Activated naive CD4-positive, alpha-beta T cell treated with anti-CD3 and anti-CD28 coated beads, Interleukin-2, amount 50 U/mL, for 16 hours (primary cell): ENCODE results near the gene FRMD8.
"Not testable (repeated sequence)": the region's sequence is repeated elsewhere in the genome, so short reads cannot be mapped to it uniquely, and the experiment has no call there.

Experiments used
- DNase-seq: peaks from one replicate; pipeline ENCODE4 v3.0.0-alpha.2; 2020

Gene FRMD8

DNA sequence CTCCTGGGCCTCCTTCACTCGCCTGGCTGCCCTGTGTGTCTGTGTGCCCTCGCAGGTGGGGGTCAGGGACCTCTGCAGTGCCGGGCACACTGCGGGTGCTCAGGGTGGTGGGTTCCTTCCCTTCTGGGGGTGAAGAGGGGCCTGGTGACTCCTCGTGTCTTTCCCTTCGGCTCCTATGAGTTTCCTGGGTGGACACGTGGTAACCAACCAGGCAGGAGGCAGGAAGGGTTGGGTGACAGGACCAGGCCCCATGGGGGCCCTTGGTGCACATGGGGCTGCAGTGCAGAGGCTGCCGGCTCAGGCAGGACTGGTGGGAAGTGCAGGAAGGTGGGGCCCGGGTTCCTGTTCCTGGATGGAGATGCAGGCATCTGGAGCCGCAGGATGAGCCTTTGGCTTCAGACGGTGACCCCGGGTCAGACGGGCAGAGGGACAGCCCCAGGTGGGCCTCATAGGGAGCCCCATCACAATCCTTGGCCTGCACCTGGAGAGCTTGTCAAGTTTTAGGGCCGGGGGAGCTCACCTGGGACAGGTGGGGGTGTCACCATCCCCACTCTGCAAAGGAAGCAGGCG is 9.6 kb downstream of the FRMD8 start:
- no peak for DNase-seq

DNA sequence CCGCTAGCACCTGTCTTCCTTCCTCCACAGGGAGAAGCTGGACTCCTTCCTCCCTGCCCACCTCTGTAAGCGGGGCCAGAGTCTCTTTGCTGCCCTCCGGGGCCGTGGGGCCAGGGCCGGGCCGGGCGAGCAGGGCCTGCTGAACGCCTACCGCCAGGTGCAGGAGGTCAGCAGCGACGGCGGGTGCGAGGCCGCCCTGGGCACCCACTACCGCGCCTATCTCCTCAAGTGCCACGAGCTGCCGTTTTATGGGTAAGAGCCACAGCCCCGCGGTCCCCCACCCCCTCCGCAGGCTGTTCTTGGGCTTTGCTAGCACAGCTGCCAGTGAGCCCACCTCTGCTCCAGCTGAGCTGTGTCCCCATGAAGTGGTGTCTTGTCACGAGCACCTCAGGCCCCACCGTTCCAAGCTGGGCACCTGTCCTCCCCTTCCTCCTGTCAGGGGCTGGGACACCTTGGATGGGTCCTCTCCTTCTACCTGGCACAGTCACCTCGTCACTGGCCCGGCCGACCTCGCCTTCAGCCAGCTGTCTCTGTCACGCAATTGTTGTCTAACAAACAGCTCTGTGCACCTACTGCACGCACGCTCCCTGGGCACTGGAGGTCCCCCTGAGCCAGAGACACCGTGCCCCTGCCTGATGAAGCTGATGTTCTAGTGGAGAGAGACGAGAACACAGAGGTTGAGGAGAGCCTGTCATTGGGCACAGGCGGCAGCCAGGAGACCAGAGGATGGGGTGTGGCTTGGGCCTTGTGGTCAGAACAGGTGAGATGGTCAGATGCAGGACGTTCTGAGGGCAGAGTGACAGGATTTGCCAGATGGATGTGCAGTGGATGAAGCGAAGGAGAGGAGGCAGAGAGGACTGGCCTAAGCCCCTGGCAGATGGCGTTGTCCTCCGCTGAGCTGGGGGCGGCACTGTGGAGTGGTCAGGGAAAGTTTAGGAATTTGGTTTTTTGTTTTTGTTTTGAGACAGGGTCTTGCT is 10.6 kb downstream of the FRMD8 start:
- no peak for DNase-seq

- DNase-seq: no peak
Observed at GRCh38 chr11:65398362-65398910, 12.0 kb downstream of the FRMD8 start.

DNA sequence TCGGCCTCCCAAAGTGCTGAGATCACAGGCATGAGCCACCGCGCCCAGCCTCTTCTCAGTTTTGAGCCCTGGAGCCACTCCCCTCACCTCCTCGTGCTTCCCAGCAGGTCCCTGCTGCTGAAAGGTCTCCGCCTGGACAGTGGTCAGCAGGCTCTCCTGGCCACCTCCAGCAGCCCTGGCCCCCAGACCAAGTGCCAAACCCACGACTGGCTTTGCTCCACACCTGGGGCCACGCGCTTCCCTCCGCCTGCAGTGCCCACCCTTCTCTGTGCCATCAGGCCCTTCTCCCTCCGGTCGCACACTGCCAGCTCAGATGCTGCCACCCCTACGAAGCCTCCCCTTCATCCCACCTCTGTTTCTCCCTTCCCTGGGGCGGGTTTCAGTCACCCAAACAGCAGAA is 12.8 kb downstream of the FRMD8 start:
- no peak for DNase-seq

GRCh38 chr11:65399845-65400244 is 13.4 kb downstream of the FRMD8 start:
- no peak for DNase-seq

DNA sequence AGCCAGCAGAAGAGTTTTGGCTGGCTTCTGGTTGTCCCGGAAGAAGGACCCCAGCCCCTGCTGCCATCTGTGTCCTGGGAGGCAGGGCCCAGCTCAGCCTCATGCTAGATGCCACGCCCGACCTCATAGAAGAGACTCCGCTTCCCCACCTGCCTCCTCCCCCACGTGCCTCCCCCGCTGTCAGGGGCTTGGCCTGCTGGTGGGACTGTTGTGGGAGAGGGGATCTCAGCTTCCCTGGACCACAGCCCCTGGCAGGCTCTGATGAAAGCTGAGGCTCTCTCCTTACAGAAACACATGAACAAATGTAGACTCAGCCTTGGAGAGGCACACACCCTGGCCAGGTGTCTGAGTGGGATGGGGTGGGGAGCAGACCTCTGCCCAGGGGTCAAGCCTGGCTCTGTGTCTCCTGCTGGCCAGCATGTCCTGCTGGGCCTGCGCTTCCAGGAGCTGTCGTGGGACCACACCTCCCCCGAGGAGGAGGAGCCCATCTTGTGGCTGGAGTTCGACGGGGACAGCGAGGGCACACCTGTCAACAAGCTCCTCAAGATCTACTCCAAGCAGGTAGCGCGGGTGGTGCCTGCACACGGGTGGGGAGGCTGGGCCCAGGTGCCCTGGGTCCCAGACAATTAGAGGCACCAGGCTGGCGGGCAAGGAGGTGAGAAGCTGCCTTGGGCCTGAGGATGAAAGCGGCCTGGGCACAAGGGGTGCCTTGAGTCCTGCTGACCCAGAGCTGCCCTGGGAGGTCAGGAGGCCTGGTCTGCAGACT is 14.1 kb downstream of the FRMD8 start:
- DNase-seq: no peak

DNA sequence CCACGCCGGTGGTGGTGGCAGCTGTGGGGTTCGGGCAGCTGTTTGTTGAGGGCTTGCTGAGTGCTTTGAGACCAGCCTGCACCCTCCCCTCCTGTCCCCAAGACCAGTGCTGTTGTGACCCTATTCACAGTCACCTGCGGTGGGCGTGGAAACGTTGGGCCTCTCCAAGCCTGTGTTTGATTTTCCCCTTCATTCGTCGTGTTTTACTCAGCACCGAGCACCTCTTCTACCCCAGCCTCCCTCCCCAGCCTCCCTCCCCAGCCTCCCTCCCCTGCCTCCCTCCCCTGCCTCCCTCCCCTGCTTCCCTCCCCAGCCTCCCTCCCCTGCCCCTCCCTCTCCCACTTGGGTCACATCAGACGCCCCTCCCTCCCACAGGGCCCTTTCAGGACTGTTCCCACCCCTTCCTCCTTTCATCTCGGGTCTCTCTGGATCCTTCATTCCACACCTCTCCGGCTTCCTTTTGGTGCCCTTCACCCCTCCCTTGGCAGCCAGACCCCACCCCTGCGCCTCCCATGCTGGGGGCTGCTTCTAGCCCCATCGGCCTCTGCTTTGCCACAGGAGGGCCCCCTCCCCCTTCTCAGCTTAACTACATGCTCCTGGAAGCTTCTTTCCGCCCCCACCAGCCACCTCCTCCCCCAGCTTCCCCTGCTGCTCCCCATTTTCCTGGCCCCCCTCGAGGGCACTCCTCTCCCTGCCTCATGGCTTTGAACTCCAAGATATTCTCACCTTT is 14.8 kb downstream of the FRMD8 start:
- DNase-seq: no peak

GRCh38 chr11:65401803-65402248 is 15.4 kb downstream of the FRMD8 start:
- no peak for DNase-seq

GRCh38 chr11:65402790-65403189 is 16.4 kb downstream of the FRMD8 start:
- no peak for DNase-seq

DNA sequence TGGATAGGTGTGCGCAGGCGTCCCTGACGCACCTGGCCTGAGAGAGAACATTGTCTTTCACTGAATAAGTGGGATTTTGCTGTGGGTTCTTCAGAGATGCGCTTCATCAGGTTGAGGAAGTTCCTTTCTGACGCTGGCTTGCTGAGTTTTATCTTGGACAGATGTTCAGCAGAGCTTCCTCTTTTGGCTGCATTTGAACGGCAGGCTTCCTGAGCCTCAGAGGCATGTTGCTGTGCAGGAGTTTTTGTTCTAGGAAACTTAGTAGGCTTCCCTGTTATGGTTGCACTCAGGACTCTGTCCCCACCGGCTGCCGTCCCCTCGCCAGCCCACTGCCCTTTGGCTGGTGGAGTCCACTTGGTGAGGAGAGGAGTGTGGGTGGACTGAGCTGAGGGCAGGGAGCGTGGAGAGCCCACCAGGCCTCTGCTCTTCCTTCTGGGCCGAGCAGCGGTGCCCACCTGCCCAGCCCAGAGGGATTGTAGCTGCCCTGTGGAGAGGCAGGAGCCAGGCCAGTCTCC is 17.2 kb downstream of the FRMD8 start:
- no peak for DNase-seq

GRCh38 chr11:65404210-65404609 is 17.8 kb downstream of the FRMD8 start:
- no peak for DNase-seq

GRCh38 chr11:65404638-65405339 is 18.4 kb downstream of the FRMD8 start:
- no peak for DNase-seq

DNA sequence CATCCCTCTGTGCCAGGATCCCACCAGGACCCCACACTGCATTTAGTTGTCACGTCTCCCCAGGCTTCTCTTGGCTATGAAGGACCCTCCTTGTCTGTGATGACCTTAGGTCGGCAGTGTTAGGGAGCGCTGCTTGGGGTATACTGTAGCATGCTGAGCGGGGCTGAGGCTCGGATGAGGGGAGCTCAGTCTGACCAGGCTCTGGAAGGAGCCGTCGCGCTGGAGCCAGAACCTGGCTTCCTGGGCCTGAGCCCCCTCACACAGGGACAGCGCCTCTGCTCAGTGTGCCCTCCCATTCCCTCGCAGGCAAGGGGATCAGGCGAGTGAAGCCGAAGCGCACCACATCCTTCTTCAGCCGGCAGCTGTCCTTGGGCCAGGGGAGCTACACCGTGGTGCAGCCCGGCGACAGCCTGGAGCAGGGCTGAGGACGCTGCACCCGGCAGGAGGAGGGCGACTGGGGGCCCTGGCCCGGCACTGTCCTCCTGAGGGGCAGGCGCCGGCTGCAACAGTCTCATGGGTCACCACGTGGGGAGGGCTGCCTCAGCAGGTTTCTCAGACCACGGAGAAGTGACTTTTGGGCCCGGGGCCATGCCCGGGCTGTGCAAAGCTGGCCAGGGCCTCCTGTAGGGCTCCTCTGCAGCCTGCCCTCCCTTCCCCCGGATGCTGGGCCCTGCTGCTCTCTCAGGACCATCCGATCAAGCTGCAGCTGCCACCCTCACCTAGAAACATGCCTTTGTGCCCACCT is 24.7 kb downstream of the FRMD8 start:
- no peak for DNase-seq

DNA sequence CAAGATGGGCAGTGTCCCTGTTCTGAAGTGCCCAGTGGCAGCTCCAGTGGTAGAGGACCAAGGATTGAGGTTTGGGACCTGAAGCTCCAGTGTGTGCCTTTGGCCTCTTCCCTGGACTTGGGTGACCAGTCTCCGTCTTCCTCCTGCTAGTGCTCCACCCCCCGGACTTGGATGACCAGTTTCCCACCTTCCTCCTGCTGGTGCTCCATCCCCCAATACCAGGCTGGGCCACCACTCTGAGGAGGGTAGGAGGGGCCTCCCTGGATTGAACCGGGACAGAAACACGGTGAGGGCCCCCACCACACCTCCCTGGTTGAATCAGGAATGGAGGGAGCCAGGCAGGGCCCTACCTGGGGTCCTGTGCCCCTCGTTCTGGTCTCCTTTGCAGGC is 25.2 kb downstream of the FRMD8 start:
- no peak for DNase-seq

- no peak for DNase-seq
Observed at GRCh38 chr11:65412271-65413076, 26.0 kb downstream of the FRMD8 start.

DNA sequence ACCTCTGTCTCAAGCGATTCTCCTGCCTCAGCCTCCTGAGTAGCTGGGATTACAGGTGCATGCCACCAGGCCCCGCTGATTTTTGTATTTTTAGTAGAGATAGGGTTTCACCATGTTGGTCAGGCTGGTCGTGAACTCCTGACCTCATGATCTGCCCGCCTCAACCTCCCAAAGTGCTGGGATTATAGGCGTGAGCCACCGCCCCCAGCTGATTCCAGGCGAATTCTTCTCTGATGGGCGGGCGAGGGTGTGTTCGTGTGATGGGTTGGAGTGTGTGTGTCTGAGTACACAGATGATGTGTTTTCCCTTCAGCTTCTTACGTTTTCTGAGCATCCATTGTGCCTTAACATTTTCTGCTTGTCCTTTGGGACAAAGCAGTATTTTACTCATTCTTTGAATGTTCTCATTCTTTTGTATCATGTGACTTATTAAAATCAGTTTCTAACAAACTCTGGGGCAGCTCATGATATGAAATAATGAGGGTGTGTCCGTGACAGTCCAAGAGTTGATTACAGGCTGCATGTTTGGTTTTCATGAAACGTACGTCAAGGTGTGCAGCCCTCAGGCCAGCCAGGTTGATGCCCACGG is 26.7 kb downstream of the FRMD8 start:
- not testable (repeated sequence) for DNase-seq

- DNase-seq: no peak
Observed at GRCh38 chr11:65414776-65415498, 28.5 kb downstream of the FRMD8 start.

- DNase-seq: no peak
Observed at GRCh38 chr11:65415499-65416340, 29.3 kb downstream of the FRMD8 start.
